Liver (tissue), 3 donors: ENCODE data around the gene RASEF.

Source experiments
- ATF3 ChIP-seq: IDR thresholded peaks from 2 replicates; pipeline ENCODE4 v1.6.1; 2016; ENCODE audit warnings: antibody characterized with exemption
- CTCF ChIP-seq: fragments of 150-350 bp; IDR thresholded peaks from 2 replicates; pipeline ENCODE4 v1.5.1; 2017; ENCODE audit warnings: improper control_type of control experiment, low read depth, low read length; ENCODE audit not compliant: missing input control
- EGR1 ChIP-seq, 2 donors: IDR thresholded peaks; 2 replicates each; pipeline ENCODE4 v1.6.1; 2016 to 2018; ENCODE audit warnings: antibody characterized with exemption in 2 of 2, low read depth in 2 of 2
- FOXA1 ChIP-seq: IDR thresholded peaks from 2 replicates; pipeline ENCODE4 v1.6.1; 2016; ENCODE audit warnings: antibody characterized with exemption
- GABPA ChIP-seq, 2 donors: IDR thresholded peaks in 1 of 2; conservative IDR thresholded peaks in 1 of 2; 2 replicates each; pipeline ENCODE4 v1.6.1; 2016; ENCODE audit warnings: antibody characterized with exemption in 2 of 2, mild to moderate bottlenecking in 1 of 2, moderate library complexity in 1 of 2
- HNF4A ChIP-seq, 2 donors: conservative IDR thresholded peaks; 2 replicates each; pipeline ENCODE4 v1.6.1; 2016; ENCODE audit warnings: antibody characterized with exemption in 2 of 2, mild to moderate bottlenecking in 2 of 2
- MAX ChIP-seq: IDR thresholded peaks from 2 replicates; pipeline ENCODE4 v1.6.1; 2016; ENCODE audit warnings: antibody characterized with exemption
- RAD21 ChIP-seq, 2 donors: IDR thresholded peaks; 2 replicates each; pipeline ENCODE4 v1.6.1; 2016; ENCODE audit warnings: antibody characterized with exemption in 2 of 2, mild to moderate bottlenecking in 2 of 2
- REST ChIP-seq: IDR thresholded peaks from 2 replicates; pipeline ENCODE4 v1.6.1; 2016; ENCODE audit warnings: antibody characterized with exemption, mild to moderate bottlenecking
- SP1 ChIP-seq: IDR thresholded peaks from 2 replicates; pipeline ENCODE4 v1.6.1; 2018; ENCODE audit warnings: antibody characterized with exemption, mild to moderate bottlenecking
- TAF1 ChIP-seq: conservative IDR thresholded peaks from 2 replicates; pipeline ENCODE4 v1.6.1; 2016; ENCODE audit warnings: antibody characterized with exemption, mild to moderate bottlenecking
- YY1 ChIP-seq: IDR thresholded peaks from 2 replicates; pipeline ENCODE4 v1.6.1; 2016; ENCODE audit warnings: antibody characterized with exemption, mild to moderate bottlenecking
- ZBTB33 ChIP-seq: IDR thresholded peaks from 2 replicates; pipeline ENCODE4 v1.6.1; 2016; ENCODE audit warnings: antibody characterized with exemption
- donor health status: healthy.
- donor health status: healthy.

GRCh38 chr9:83106263-83106662 is 43.3 kb upstream of the RASEF start:
- TF ChIP-seq FOXA1 (no peak), CTCF (no peak), ZBTB33 (no peak), YY1 (no peak), GABPA (IDR thresholded peaks at IDR 0.05 in 1 of 2, conservative IDR thresholded peaks at IDR 0.05 in 1 of 2) (no peak), HNF4A (conservative IDR thresholded peaks at IDR 0.05) (no peak), SP1 (no peak), MAX (no peak), TAF1 (no peak), ATF3 (no peak), REST (no peak), EGR1 (IDR thresholded peaks at IDR 0.05; ENCODE audit: low read depth in 2 of 2) (no peak), RAD21 (IDR thresholded peaks at IDR 0.05) (no peak)
